HG03280 (cell line): ENCODE results near the gene TUBGCP6.
"Not testable (repeated sequence)": the region's sequence is repeated elsewhere in the genome, so short reads cannot be mapped to it uniquely, and the experiment has no call there.

Experiments used
- ATAC-seq: cut with Tn5 transposase; IDR thresholded peaks from one replicate; pipeline ENCODE4 v1.9.1; 2021; ENCODE audit warnings: mild to moderate bottlenecking, moderate library complexity; ENCODE audit not compliant: unreplicated experiment

TUBGCP6 gene

GRCh38 chr22:50213263-50213662, 31.6 kb downstream of the TUBGCP6 start:
- no peak for ATAC-seq

DNA sequence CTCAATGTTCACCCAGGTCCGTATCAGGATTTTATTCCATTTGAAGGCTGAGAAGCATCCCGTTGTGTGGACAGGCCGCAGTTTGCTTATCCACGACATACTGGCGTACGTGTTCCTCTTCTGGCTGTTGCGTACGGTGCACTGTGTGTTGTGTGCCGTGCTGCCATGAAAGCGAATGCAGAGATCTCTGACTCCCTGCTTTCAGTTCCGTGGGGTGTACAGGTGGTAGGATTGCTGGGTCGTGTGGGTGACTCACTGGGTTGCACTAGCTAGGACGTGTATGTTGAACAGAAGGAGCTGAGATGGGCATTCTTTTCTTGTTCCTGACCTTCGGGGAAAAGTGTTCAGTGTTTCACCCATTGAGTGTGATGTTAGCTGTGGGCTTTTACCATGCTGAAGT, 33.7 kb downstream of the TUBGCP6 start:
- ATAC-seq = no peak

DNA sequence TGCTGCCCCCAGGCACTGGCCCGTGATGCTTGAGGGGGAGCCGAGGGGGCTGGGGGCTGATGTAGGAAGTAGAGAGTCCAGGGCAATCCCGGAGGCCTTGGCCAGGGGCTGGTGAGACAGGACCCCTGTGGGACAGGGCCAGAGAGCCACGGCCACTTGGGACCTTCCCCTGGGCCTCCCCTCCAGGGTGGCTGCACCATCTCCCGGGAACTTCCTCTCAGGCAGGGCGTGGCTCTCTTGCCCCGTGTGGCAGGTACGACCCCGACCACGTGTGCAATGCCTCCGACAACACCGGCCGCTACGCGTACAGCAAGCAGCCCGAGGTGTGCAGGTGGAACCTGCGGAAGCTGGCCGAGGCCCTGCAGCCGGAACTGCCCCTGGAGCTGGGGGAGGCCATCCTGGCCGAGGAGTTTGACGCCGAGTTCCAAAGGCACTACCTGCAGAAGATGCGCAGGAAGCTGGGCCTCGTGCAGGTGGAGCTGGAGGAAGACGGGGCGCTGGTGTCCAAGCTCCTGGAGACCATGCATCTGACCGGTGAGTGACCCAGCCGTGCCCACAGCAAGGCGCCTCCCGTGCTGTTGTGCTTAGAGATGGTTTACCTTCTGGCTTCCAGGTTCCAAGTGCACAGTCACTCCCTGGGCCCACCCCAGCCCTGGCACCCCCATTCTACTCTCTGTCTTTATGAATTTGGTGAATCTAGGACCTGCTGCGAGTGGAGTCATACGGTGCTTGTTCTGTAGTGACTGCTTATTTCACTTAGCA, 34.3 kb downstream of the TUBGCP6 start:
- ATAC-seq = no peak

- no peak for ATAC-seq
Observed at GRCh38 chr22:50209893-50210292, 34.9 kb downstream of the TUBGCP6 start.

DNA sequence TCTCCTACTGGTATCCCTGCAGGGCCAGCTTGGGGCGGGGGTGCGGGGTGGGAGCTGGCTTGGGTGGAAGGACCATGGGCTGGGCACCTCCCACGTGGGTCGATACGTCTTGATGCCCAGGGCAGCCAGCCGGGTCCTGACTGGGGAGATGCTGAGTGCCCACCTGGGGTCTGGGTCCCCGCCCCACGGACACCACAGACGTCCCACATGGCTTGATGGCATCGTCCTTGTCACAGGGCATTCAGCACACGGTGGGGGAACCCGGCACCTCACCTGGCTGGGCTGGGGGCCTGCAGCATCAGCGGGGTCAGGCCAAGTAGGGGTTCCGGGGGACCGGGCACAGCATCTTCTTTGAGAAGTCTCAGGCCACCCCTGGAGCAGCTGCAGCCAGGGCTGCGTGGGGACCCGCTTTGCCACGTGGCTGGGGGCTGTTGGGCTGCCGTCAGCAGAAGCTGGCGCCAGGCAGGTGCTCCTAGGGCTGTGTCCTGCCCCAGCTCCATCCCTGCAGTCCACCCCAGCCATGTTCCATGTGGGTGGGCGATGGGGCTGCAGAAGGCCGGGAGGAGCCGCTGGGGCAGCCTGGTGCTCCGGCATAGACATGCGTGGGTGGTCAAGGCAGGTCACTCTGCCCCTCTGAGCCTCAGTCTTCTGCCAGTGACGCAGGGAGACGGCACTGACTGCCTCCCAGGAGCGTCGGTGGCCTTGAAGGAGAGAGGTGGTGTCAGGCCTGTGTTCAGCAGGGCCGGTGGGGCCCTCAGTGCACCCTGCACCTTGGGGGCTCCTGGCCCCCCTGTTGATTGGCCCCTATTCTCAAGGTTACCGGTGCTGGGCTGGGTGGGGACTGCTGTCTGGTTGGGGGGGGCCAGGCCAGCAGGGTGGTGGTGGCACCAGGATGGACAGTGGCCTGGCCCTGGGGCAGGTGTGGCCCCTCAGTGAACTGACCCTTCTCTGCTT, 35.6 kb downstream of the TUBGCP6 start:
- no peak for ATAC-seq

DNA sequence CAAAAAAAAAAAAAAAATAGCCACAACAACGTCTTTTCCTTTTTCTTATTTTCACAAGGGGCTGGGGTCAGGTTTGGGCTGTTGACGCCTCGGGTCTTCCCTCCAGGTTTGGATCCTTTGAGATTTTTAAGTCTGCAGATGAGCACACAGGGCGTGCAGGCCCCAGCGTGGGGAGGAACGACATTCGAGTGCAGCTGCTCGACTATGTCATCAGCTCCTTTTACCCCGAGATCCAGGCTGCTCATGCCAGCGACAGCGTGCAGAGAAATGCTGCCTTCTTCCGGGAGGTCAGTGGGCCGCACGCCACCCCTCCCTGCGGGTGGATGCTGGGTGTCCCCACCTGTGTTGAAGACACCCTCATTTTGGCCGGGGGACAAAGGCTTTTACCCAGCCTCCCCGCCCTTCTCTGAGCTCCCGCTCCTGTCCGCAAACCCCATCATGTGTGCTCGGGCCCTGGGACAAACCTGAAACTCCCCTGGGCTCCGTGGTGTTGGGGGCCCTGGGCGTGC, 36.3 kb downstream of the TUBGCP6 start:
- ATAC-seq = no peak

DNA sequence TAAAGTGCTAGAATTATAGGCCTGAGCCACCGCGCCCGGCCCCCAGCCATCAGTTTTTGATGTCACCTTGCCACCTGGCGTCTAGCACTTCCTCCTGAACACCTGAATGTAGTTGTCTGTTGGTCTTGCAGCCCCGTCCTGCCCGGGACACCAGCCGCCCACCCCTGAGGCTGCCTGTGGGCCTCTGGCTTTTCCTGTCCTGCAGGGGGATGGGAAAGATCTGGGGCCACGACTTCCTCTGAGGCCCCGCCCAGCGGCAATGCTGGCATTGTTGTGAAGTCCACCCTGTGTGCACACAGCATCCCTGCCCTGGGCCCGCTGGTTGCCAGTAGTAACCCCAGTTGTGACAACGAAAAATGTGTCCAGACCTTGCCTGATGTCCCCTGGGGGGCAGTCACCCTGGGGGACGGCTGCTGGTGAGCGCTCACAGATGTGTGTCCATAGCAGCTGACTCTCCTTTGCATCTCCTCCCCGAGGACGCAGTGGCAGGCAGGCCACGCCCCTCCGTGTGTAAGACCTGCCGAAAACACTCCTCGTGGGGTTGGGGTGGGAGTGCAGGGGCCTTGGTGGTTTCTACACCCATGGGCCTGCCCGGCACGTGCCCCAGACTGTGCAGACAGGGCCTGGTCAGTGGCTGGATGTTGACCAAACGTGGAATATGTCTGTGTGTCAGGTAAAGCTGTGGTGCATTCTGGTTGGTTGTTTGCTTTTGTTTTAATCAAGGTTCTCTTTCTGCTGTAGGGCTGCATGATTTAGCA, 37.3 kb downstream of the TUBGCP6 start:
- ATAC-seq = no peak

DNA sequence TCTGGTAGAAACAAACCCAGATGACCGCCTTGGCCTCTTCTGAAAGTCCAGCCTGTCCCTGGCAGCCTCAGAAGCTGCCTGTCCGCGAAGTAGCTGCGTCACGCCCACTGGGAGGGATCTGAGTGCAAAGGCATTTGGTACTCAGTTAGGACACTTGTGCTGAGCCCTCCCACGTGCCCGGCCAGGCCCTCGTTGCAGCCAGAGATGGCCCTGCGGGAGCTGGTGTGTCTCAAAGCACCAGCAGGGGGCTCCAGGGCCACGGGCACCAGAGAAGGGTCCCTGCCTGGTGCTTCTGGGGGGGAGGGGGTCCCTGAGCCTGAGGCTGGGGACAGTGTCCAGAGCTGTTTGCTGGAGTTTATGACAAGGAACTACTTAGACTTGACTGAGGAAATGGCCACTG, 38.2 kb downstream of the TUBGCP6 start:
- no peak for ATAC-seq

DNA sequence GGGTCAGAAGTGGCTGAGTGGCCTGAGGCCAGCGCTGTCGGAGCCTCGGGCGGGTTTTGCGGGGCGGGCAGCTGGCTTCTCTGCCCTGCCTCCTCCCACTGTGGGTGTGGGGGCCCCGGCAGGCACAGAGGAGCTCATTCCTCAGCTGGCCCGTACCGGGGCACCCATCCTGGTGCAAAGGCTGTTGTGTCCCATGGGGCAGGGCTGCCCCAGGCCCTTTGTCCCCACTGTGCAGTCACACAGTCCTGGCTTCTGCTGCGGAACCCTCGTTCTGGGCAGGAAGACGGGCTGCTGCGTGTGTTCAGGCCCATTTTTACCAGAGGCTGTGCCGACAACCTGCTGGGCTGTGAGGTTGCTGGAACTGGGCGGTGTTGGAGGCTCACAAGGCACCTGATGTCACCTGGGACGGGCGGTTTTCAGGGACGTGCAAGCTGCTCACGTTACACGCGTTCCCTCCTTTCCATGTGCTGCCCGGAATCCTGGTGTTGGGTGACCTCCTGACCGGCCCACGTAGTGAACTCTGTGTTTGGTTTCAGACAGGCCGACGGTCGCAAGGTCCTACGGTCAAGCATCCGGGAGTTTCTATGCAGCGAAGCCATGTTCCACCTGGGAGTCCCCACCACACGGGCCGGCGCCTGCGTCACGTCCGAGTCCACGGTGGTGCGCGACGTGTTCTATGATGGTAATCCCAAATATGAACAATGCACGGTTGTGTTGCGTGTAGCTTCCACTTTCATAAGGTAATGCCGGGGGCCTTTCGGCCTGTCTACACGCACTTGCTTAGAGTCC, 38.8 kb downstream of the TUBGCP6 start:
- no peak for ATAC-seq

GRCh38 chr22:50204998-50205397, 39.8 kb downstream of the TUBGCP6 start:
- not testable (repeated sequence) for ATAC-seq

DNA sequence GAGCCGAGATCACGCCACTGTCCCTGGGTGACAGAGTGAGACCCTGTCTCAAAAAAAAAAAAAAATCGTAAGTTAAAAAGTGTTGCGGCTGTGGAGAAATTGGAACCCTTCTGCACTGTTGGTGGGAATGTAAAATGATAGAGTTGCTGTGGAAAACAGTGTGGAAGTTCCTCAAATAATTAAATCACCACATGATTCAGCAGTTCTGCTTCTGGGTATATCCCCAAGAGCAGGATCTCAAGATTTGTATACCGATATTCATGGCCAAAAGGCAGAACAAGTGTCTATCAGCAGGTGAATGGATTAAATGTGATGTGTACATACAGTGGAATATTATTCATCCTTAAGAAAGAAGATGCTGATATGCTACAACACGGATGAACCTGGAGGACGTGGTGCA, 40.3 kb downstream of the TUBGCP6 start:
- no peak for ATAC-seq

DNA sequence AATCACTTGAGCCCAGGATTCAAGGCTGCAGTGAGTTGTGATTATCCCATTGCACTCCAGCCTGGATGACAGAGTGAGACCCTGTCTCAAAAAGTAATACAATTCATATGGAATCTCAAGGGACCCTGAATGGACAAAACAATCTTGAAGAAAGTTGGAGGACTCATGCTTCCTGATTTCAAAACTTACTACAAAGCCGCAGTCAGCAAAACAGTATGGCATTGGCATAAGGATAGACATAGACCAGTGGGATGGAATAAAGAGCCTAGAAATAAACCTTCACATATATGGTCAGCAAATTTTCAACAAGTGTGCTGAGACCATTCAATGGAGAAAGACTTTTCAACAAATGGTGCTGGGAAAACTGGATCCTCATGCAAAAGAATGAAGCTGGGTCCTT, 41.5 kb downstream of the TUBGCP6 start:
- no peak for ATAC-seq

GRCh38 chr22:50202130-50202666, 42.6 kb downstream of the TUBGCP6 start:
- no peak for ATAC-seq

- peak; percentile 27 for ATAC-seq
Observed at GRCh38 chr22:50201191-50202129, 43.4 kb downstream of the TUBGCP6 start.

- peak; percentile 69 for ATAC-seq
Observed at GRCh38 chr22:50200461-50201190, 44.2 kb downstream of the TUBGCP6 start, which contains the start of gene SELENOO. TSS of gene SELENOO (plus strand) at chr22:50201011. CDS start at chr22:50201037, 26 bp downstream.

- ATAC-seq = peak; percentile 10
Observed at GRCh38 chr22:50199829-50200460, 44.9 kb downstream of the TUBGCP6 start.

GRCh38 chr22:50199251-50199721, 45.5 kb downstream of the TUBGCP6 start:
- no peak for ATAC-seq
